Tibial artery (tissue), 4 donors: Measurements from ENCODE around the gene HNRNPL.
A peak's percentile ranks its signal among the peaks of the same experiment; 100 is the strongest.
"Not testable (repeated sequence)": the region's sequence is repeated elsewhere in the genome, so short reads cannot be mapped to it uniquely, and the experiment has no call there.

ENCODE experiments used
- DNase-seq, 2 donors: peaks; one replicate each; pipeline ENCODE4 v3.0.0-alpha.2; 2019
- H3K27ac ChIP-seq, 2 donors: fragments of 200-600 bp; sonication (generic) in 1 of 2; 1 replicate in 1 of 2; 2 replicates in 1 of 2; pipeline ENCODE4 v1.5.1; 2018 to 2019; ENCODE audit warnings: mild to moderate bottlenecking in 1 of 2
- H3K27me3 ChIP-seq, 2 donors: fragments of 200-600 bp; sonication (generic) in 1 of 2; one replicate each; pipeline versions ENCODE4 v1.5.1 to v1.6.0; 2016 to 2019
- H3K36me3 ChIP-seq, 3 donors: fragments of 200-600 bp; sonication (generic) in 2 of 3; one replicate each; pipeline ENCODE4 v1.5.1; 2016 to 2019; ENCODE audit warnings: mild to moderate bottlenecking in 2 of 3
- H3K4me1 ChIP-seq, 4 donors: fragments of 200-600 bp; sonication (generic) in 2 of 4; 1 replicate in 3 of 4; 2 replicates in 1 of 4; pipeline ENCODE4 v1.5.1; 2016 to 2019
- H3K4me3 ChIP-seq, 2 donors: fragments of 200-600 bp; sonication (generic) in 1 of 2; 1 replicate in 1 of 2; 2 replicates in 1 of 2; pipeline ENCODE4 v1.5.1; 2018 to 2019; ENCODE audit warnings: mild to moderate bottlenecking in 2 of 2
- H3K9me3 ChIP-seq, 3 donors: fragments of 200-600 bp; sonication (generic) in 1 of 3; one replicate each; pipeline ENCODE4 v1.5.1; 2016 to 2019
- CTCF ChIP-seq, 2 experiments: fragments of 200-600 bp in 1 of 2; fragments of 450-650 bp in 1 of 2; IDR thresholded peaks; one replicate each; pipeline ENCODE4 v1.5.1; 2017 to 2019; ENCODE audit warnings: antibody characterized with exemption in 2 of 2, mild to moderate bottlenecking in 1 of 2, moderate library complexity in 1 of 2
- intact Hi-C: fragments of 100-400 bp; cut with DNase I; formaldehyde crosslinking; loops from one replicate; pipeline ENCODE4 v1.15.0; 2023; ENCODE audit warnings: low total_unique reads

HNRNPL gene

GRCh38 chr19:38833092-38833425 lies 16.7 kb downstream of the HNRNPL start:
- peaks cover 28 to 47% (median 42%) of the 10 kb centered on the region in 3 donors for H3K36me3 ChIP-seq
- intact Hi-C loops: no loop called here
- peak overlapping the region in 1 of 2 donors; percentile 85 for H3K27ac ChIP-seq

DNA sequence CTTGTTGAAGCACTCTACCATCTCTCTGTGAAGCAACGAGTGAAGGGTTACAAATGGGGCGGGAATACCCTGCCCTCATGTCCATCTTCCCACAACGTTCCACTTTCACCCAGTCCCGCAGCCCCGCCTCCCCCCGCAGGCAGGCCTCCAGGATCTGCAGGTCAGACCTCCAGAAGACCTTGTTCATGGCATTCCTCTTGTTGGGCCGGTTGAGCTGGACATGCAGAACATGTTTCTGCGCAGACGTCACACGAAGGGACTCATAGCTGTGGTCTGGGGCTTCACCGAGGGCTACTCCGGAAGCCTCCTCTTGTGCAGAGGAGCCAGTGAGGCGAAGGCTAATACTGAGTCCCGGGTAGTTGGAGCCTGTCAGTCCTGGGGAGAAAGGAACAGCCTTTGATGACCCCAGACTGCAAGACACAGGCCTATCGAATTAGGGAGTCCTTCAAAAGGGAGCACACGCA lies 18.6 kb downstream of the HNRNPL start:
- Histone ChIP-seq H3K27me3 (no peaks in the 10 kb centered on the region), H3K4me1 (peaks cover 0 to 40% (median 24%) of the 10 kb centered on the region in 4 donors), H3K9me3 (no peaks in the 10 kb centered on the region), H3K36me3 (peaks cover 23 to 46% (median 43%) of the 10 kb centered on the region in 3 donors), H3K4me3 (peak overlapping the region; percentile 65 to 84), H3K27ac (peak overlapping the region; percentile 85 to 87)
- DNase-seq: peak; percentile 46 to 79
- intact Hi-C loops: loop anchor here (2.0 kb wide), 1 partner anchor 68 kb away; the partner anchor contains the start of genes NFKBIB and SIRT2
- TF ChIP-seq CTCF (IDR thresholded peaks at IDR 0.05): no peak

More at GRCh38 chr19:38833092-38833425, 16.7 kb downstream of the HNRNPL start:
- no peak overlapping the region for H3K4me3 ChIP-seq
- no peak for DNase-seq
- H3K9me3 ChIP-seq: no peaks in the 10 kb centered on the region
- H3K27me3 ChIP-seq: no peaks in the 10 kb centered on the region
- H3K4me1 ChIP-seq: peaks cover 0 to 50% (median 27%) of the 10 kb centered on the region in 4 donors
- TF ChIP-seq CTCF (IDR thresholded peaks at IDR 0.05): no peak

DNA sequence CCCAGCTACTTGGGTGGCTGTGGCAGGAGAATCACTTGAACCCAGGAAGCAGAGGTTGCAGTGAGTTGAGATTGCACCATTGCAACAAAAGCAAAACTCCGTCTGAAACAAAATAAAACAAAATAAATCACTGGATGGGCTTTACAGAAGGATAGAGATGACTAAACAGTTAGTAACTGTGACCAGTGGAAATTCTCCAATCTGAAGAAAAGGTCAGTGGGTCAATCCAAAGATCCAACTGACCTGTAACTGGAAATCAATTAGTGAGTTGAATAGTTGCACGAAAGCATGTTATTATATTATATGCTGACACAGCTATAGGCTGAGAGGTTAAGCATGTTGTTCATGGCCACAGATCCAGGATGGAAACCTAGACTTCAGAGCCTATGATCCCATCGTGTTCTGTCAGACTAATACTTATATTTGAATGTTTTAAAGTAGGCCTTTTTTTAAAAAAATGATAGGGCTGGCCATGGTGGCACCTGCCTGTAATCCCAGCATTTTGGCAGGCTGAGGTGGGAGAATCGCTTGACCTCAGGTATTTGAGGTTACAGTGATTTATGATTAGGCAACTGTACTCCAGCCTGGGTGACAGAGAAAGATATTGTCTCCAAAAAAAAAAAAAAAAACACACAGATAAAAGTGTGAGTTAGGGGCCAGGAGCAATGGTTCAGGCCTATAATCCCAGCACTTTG lies 19.6 kb downstream of the HNRNPL start:
- intact Hi-C loops: loop anchor here (2.0 kb wide), 1 partner anchor 69 kb away; the partner anchor contains the start of genes NFKBIB and SIRT2
- H3K27ac ChIP-seq: no peak overlapping the region
- H3K27me3 ChIP-seq: no peaks in the 10 kb centered on the region
- DNase-seq: no peak
- no peak for TF ChIP-seq CTCF (IDR thresholded peaks at IDR 0.05)
- peak overlapping the region; percentile 65 to 84 for H3K4me3 ChIP-seq
- H3K9me3 ChIP-seq: no peaks in the 10 kb centered on the region
- peaks cover 0 to 31% (median 17%) of the 10 kb centered on the region in 4 donors for H3K4me1 ChIP-seq
- peaks cover 23 to 43% (median 43%) of the 10 kb centered on the region in 3 donors for H3K36me3 ChIP-seq

DNA sequence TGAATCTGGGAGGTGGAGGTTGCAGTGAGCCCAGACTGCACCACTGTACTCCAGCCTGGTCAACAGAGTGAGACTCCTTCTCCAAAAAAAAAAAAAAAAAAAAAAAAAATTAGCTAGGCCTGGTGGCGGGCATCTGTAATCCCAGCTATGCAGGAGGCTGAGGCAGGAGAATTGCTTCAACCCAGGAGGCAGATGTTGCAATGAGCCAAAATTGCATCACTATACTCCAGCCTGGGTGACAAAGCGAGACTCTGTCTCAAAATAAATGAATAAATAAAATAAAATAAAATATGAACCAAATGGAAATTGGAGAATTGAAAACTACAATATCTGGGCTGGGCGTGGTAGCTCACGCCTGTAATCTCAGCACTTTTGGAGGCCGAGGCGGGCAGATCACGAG lies 20.6 kb downstream of the HNRNPL start:
- H3K9me3 ChIP-seq, H3K27ac ChIP-seq, H3K27me3 ChIP-seq, H3K4me3 ChIP-seq, DNase-seq, intact Hi-C loops: not testable (repeated sequence)
- Histone ChIP-seq H3K4me1 (peaks cover 0 to 21% (median 14%) of the 10 kb centered on the region in 4 donors), H3K36me3 (peaks cover 23 to 43% (median 43%) of the 10 kb centered on the region in 3 donors)

DNA sequence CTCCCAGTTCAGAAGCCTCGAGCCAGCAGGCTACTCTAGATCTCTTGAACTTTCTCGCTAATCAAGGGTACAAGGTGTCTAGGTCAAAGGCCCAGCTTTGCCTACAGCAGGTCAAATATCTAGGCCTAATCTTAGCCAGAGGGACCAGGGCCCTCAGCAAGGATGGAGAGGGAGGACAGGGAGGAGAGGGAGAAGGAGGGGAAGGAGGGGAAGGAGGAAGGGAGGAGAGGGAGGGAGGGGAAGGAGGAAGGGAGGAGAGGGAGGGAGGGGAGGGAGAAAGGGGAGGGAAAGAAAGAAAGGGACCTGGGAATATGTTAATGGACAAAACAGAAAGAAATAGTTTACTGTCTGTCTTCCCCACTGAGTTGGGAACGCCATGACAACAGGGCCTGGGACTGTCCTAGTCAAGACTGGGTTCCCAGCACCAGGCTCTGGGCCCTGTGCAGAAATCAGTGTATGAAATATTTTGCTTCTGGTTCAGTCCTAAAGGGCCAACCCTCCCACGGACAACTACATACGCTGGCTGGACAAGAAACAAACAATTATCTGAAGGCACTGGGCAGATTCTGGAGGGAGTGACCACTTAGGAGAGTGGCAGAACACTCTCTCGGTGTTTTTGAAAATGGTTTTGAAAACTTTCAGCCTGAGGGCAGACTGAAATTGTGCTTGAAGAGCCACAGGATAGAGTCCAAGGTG lies 22.8 kb downstream of the HNRNPL start:
- H3K9me3 ChIP-seq: no peaks in the 10 kb centered on the region
- no peak for DNase-seq
- intact Hi-C loops: no loop called here
- H3K4me1 ChIP-seq: peaks cover 0 to 15% (median 8%) of the 10 kb centered on the region in 4 donors
- no peak for TF ChIP-seq CTCF (IDR thresholded peaks at IDR 0.05)
- peaks cover 31 to 62% (median 62%) of the 10 kb centered on the region in 3 donors for H3K36me3 ChIP-seq
- H3K27me3 ChIP-seq: no peaks in the 10 kb centered on the region
- no peak overlapping the region for H3K4me3 ChIP-seq
- H3K27ac ChIP-seq: no peak overlapping the region

GRCh38 chr19:38825936-38826335 lies 23.9 kb downstream of the HNRNPL start:
- intact Hi-C loops, H3K4me3 ChIP-seq, H3K27ac ChIP-seq, DNase-seq, H3K27me3 ChIP-seq, H3K9me3 ChIP-seq: not testable (repeated sequence)
- Histone ChIP-seq H3K4me1 (peaks cover 0 to 11% (median 6%) of the 10 kb centered on the region in 4 donors), H3K36me3 (peaks cover 31 to 73% (median 72%) of the 10 kb centered on the region in 3 donors)

DNA sequence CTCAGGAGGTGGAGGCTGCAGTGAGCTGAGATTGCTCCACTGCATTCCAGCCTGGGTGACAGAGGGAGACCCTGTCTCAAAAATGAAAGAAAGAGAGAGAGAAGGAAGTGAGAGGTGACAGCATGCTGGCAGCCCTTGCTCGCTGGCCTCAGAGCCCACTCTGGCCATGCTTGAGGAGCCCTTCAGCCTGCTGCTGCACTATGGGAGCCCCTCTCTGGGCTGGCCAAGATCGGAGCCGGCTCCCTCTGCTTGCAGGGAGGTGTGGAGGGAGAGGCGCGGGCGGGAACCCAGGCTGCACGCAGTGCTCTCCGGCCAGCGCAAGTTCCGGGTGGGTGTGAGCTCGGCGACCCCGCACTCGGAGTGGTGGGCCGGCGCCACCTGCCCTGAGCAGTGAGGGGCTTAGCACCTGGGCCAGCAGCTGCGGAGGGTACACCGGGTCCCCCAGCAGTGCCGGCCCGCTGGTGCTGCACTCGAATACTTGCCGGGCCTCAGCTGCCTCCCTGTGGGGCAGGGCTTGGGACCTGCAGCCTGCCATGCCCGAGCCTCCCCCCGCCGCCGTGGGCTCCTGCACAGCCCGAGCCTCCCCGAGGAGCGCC lies 28.5 kb downstream of the HNRNPL start:
- H3K9me3 ChIP-seq, intact Hi-C loops, H3K4me1 ChIP-seq, H3K4me3 ChIP-seq, H3K27ac ChIP-seq, DNase-seq, H3K27me3 ChIP-seq: not testable (repeated sequence)
- peaks cover 19 to 72% (median 64%) of the 10 kb centered on the region in 3 donors for H3K36me3 ChIP-seq
